Stimulated activated CD4-positive, alpha-beta T cell treated with anti-CD3 and anti-CD28 coated beads, Interleukin-1b, Interleukin-23, amount 100 ng/mL, for 24 hours (primary cell): ENCODE measurements around the gene UBE2O.

Source experiments
- DNase-seq, 4 experiments: peaks; one replicate each; pipeline ENCODE4 v3.0.0-alpha.2; 2020; ENCODE audit warnings: low read depth in 4 of 4, low spot score in 1 of 4

Gene UBE2O

GRCh38 chr17:76452660-76453430, at the start of gene UBE2O:
Gene UBE2O (minus strand): TSS chr17:76453152. CDS start chr17:76453141, 11 bp downstream.
- DNase-seq = peak; percentile 78 to 90 (median 86)

- no peak for DNase-seq
These were observed 48.9 kb upstream of the UBE2O start for GRCh38 chr17:76501827-76502307.

GRCh38 chr17:76501018-76501826, 48.3 kb upstream of the UBE2O start, which contains the start of gene RHBDF2:
Gene RHBDF2 (minus strand): TSS chr17:76501423. CDS start chr17:76481524, 19,899 bp downstream.
- DNase-seq = peak; percentile 80 to 99 (median 94)

GRCh38 chr17:76500747-76501017, 47.7 kb upstream of the UBE2O start:
- DNase-seq = no peak

GRCh38 chr17:76500074-76500746, 47.3 kb upstream of the UBE2O start:
- DNase-seq = no peak

GRCh38 chr17:76499267-76499667, 46.3 kb upstream of the UBE2O start:
- DNase-seq = no peak

- DNase-seq = no peak
These were observed 45.9 kb upstream of the UBE2O start for GRCh38 chr17:76498876-76499251.

GRCh38 chr17:76497979-76498875, 45.3 kb upstream of the UBE2O start:
- no peak for DNase-seq

GRCh38 chr17:76497699-76497978, 44.7 kb upstream of the UBE2O start:
- no peak for DNase-seq

- DNase-seq = no peak
These were observed 43.5 kb upstream of the UBE2O start for GRCh38 chr17:76496464-76496863.

- DNase-seq = no peak
These were observed 42.9 kb upstream of the UBE2O start for GRCh38 chr17:76495663-76496400.

- DNase-seq = no peak
These were observed 40.7 kb upstream of the UBE2O start for GRCh38 chr17:76493505-76494167.

GRCh38 chr17:76492989-76493501, 40.1 kb upstream of the UBE2O start:
- peak in 1 of 4 experiments; percentile 37 for DNase-seq

GRCh38 chr17:76492123-76492988, 39.4 kb upstream of the UBE2O start:
- no peak for DNase-seq

- no peak for DNase-seq
These were observed 38.5 kb upstream of the UBE2O start for GRCh38 chr17:76491271-76492122.

- no peak for DNase-seq
These were observed 37.3 kb upstream of the UBE2O start for GRCh38 chr17:76490112-76490710.
